Astrocyte (in vitro differentiated cells and primary cell): ENCODE measurements around the gene FAF2.

Experiments
- EZH2 ChIP-seq: IDR thresholded peaks from 2 replicates; pipeline ENCODE4 v1.6.1; 2012; ENCODE audit warnings: mild to moderate bottlenecking, low read length, inconsistent platforms; ENCODE audit not compliant: insufficient read depth
- TF ChIP-seq, protein P1 (sequence below): IDR thresholded peaks from 2 replicates; pipeline ENCODE4 v1.5.1; 2011; ENCODE audit warnings: low read depth, mild to moderate bottlenecking, inconsistent platforms, low read length, moderate library complexity; ENCODE audit not compliant: insufficient read depth

DNA sequence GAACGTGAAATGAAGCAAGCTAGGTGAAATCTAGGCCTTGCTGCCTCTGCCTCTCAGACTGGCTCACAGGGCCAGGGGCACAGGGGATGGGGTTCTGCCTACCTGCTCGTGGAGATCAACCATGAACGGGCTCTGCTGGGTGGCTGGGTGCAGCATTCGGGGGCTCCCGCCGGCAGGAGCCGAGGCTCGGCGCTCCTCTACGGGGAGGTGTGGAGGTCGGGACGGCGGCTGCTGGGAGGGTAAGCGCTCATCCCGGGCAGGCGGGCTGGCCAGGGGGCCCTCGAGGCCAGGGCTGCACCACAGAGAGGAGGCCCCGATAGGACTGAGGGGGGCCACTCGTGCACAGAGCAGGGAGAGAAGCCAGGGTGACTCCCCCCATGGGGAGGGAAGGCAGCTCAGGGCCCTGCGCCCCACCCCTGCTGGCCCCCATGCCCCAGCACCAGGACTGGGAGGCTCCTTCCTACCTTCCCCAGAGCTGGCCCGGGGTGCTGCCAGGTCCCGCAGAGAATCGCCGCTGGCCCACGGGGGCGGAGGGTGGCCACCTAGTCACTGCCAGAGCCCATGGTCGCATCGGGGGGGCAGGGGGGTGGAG is 83.8 kb downstream of the FAF2 start:
- TF ChIP-seq, protein P1, sequence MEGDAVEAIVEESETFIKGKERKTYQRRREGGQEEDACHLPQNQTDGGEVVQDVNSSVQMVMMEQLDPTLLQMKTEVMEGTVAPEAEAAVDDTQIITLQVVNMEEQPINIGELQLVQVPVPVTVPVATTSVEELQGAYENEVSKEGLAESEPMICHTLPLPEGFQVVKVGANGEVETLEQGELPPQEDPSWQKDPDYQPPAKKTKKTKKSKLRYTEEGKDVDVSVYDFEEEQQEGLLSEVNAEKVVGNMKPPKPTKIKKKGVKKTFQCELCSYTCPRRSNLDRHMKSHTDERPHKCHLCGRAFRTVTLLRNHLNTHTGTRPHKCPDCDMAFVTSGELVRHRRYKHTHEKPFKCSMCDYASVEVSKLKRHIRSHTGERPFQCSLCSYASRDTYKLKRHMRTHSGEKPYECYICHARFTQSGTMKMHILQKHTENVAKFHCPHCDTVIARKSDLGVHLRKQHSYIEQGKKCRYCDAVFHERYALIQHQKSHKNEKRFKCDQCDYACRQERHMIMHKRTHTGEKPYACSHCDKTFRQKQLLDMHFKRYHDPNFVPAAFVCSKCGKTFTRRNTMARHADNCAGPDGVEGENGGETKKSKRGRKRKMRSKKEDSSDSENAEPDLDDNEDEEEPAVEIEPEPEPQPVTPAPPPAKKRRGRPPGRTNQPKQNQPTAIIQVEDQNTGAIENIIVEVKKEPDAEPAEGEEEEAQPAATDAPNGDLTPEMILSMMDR, result no peak
- TF ChIP-seq EZH2, result no peak
